Measurements from ENCODE around the gene CXCR6. TPM values are rescaled to one million over a fixed set of nuclear protein-coding genes. Genes with fewer than 3 reads are reported as not detected.

Gene CXCR6
- total and polyA plus RNA-seq, 2 experiments from 2014 or later = 0.10 TPM; not detected in 1

- Histone ChIP-seq H3F3A (replicated peaks; ENCODE audit: low read depth) (no peaks in the 10 kb centered on the region), H3K79me2 (replicated peaks; ENCODE audit: insufficient read depth) (peaks cover 35% of the 10 kb centered on the region), H3K27ac (ENCODE audit: low read depth) (no peak overlapping the region), H3K9me2 (ENCODE audit: insufficient read depth) (no peaks in the 10 kb centered on the region), H4K20me1 (replicated peaks; ENCODE audit: insufficient read depth) (peaks cover 10% of the 10 kb centered on the region), H3K4me3 (no peak overlapping the region), H2AFZ (no peak overlapping the region), H3K27me3 (ENCODE audit: insufficient read depth) (no peaks in the 10 kb centered on the region), H3K36me3 (ENCODE audit: insufficient read depth) (peaks cover 37% of the 10 kb centered on the region), H3K4me2 (no peak overlapping the region), H3K4me1 (ENCODE audit: insufficient read depth) (peaks cover 7% of the 10 kb centered on the region; the same call in 1 of the 2 replicates)
- Mint-ChIP-seq H3K4me3 (no peak overlapping the region), H3K36me3 (ENCODE audit: low read depth) (peaks cover 31% of the 10 kb centered on the region), H3K27me3 (ENCODE audit: insufficient read depth, low read depth, poor library complexity) (peaks cover 6% of the 10 kb centered on the region), H3K9me3 (no peaks in the 10 kb centered on the region; the same call in 2 of the 3 replicates), H3K4me1 (peaks cover 6% of the 10 kb centered on the region), H3K27ac (no peak overlapping the region)
- TF ChIP-seq, protein P1, sequence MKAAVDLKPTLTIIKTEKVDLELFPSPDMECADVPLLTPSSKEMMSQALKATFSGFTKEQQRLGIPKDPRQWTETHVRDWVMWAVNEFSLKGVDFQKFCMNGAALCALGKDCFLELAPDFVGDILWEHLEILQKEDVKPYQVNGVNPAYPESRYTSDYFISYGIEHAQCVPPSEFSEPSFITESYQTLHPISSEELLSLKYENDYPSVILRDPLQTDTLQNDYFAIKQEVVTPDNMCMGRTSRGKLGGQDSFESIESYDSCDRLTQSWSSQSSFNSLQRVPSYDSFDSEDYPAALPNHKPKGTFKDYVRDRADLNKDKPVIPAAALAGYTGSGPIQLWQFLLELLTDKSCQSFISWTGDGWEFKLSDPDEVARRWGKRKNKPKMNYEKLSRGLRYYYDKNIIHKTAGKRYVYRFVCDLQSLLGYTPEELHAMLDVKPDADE (IDR thresholded peaks at IDR 0.05) = no peak
- TF ChIP-seq POLR2AphosphoS5 (IDR thresholded peaks at IDR 0.05; ENCODE audit: low read depth) = no peak
- no peak for TF ChIP-seq NANOG (IDR thresholded peaks at IDR 0.05; ENCODE audit: borderline replicate concordance)
- no peak for TF ChIP-seq ZNF331 (CRISPR knock-in tag; IDR thresholded peaks at IDR 0.05; ENCODE audit: low read depth)
- TF ChIP-seq EZH2phosphoT487 (IDR thresholded peaks at IDR 0.05; ENCODE audit: unreplicated experiment) = no peak
- TF ChIP-seq, protein P2, sequence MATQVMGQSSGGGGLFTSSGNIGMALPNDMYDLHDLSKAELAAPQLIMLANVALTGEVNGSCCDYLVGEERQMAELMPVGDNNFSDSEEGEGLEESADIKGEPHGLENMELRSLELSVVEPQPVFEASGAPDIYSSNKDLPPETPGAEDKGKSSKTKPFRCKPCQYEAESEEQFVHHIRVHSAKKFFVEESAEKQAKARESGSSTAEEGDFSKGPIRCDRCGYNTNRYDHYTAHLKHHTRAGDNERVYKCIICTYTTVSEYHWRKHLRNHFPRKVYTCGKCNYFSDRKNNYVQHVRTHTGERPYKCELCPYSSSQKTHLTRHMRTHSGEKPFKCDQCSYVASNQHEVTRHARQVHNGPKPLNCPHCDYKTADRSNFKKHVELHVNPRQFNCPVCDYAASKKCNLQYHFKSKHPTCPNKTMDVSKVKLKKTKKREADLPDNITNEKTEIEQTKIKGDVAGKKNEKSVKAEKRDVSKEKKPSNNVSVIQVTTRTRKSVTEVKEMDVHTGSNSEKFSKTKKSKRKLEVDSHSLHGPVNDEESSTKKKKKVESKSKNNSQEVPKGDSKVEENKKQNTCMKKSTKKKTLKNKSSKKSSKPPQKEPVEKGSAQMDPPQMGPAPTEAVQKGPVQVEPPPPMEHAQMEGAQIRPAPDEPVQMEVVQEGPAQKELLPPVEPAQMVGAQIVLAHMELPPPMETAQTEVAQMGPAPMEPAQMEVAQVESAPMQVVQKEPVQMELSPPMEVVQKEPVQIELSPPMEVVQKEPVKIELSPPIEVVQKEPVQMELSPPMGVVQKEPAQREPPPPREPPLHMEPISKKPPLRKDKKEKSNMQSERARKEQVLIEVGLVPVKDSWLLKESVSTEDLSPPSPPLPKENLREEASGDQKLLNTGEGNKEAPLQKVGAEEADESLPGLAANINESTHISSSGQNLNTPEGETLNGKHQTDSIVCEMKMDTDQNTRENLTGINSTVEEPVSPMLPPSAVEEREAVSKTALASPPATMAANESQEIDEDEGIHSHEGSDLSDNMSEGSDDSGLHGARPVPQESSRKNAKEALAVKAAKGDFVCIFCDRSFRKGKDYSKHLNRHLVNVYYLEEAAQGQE (IDR thresholded peaks at IDR 0.05; ENCODE audit: unreplicated experiment) = no peak
- TF ChIP-seq CREB1 (CRISPR knock-in tag; IDR thresholded peaks at IDR 0.05; ENCODE audit: low read depth) = no peak
- TF ChIP-seq ZNF114 (CRISPR knock-in tag; IDR thresholded peaks at IDR 0.05) = no peak
- TF ChIP-seq JUNB (IDR thresholded peaks at IDR 0.05; ENCODE audit: unreplicated experiment) = no peak
- no peak for TF ChIP-seq STAT1 (IDR thresholded peaks at IDR 0.05; ENCODE audit: unreplicated experiment)
- TF ChIP-seq, protein P3, sequence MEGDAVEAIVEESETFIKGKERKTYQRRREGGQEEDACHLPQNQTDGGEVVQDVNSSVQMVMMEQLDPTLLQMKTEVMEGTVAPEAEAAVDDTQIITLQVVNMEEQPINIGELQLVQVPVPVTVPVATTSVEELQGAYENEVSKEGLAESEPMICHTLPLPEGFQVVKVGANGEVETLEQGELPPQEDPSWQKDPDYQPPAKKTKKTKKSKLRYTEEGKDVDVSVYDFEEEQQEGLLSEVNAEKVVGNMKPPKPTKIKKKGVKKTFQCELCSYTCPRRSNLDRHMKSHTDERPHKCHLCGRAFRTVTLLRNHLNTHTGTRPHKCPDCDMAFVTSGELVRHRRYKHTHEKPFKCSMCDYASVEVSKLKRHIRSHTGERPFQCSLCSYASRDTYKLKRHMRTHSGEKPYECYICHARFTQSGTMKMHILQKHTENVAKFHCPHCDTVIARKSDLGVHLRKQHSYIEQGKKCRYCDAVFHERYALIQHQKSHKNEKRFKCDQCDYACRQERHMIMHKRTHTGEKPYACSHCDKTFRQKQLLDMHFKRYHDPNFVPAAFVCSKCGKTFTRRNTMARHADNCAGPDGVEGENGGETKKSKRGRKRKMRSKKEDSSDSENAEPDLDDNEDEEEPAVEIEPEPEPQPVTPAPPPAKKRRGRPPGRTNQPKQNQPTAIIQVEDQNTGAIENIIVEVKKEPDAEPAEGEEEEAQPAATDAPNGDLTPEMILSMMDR (conservative IDR thresholded peaks at IDR 0.05; ENCODE audit: low read depth in 2 of 2) = no peak
- TF ChIP-seq, protein P4, sequence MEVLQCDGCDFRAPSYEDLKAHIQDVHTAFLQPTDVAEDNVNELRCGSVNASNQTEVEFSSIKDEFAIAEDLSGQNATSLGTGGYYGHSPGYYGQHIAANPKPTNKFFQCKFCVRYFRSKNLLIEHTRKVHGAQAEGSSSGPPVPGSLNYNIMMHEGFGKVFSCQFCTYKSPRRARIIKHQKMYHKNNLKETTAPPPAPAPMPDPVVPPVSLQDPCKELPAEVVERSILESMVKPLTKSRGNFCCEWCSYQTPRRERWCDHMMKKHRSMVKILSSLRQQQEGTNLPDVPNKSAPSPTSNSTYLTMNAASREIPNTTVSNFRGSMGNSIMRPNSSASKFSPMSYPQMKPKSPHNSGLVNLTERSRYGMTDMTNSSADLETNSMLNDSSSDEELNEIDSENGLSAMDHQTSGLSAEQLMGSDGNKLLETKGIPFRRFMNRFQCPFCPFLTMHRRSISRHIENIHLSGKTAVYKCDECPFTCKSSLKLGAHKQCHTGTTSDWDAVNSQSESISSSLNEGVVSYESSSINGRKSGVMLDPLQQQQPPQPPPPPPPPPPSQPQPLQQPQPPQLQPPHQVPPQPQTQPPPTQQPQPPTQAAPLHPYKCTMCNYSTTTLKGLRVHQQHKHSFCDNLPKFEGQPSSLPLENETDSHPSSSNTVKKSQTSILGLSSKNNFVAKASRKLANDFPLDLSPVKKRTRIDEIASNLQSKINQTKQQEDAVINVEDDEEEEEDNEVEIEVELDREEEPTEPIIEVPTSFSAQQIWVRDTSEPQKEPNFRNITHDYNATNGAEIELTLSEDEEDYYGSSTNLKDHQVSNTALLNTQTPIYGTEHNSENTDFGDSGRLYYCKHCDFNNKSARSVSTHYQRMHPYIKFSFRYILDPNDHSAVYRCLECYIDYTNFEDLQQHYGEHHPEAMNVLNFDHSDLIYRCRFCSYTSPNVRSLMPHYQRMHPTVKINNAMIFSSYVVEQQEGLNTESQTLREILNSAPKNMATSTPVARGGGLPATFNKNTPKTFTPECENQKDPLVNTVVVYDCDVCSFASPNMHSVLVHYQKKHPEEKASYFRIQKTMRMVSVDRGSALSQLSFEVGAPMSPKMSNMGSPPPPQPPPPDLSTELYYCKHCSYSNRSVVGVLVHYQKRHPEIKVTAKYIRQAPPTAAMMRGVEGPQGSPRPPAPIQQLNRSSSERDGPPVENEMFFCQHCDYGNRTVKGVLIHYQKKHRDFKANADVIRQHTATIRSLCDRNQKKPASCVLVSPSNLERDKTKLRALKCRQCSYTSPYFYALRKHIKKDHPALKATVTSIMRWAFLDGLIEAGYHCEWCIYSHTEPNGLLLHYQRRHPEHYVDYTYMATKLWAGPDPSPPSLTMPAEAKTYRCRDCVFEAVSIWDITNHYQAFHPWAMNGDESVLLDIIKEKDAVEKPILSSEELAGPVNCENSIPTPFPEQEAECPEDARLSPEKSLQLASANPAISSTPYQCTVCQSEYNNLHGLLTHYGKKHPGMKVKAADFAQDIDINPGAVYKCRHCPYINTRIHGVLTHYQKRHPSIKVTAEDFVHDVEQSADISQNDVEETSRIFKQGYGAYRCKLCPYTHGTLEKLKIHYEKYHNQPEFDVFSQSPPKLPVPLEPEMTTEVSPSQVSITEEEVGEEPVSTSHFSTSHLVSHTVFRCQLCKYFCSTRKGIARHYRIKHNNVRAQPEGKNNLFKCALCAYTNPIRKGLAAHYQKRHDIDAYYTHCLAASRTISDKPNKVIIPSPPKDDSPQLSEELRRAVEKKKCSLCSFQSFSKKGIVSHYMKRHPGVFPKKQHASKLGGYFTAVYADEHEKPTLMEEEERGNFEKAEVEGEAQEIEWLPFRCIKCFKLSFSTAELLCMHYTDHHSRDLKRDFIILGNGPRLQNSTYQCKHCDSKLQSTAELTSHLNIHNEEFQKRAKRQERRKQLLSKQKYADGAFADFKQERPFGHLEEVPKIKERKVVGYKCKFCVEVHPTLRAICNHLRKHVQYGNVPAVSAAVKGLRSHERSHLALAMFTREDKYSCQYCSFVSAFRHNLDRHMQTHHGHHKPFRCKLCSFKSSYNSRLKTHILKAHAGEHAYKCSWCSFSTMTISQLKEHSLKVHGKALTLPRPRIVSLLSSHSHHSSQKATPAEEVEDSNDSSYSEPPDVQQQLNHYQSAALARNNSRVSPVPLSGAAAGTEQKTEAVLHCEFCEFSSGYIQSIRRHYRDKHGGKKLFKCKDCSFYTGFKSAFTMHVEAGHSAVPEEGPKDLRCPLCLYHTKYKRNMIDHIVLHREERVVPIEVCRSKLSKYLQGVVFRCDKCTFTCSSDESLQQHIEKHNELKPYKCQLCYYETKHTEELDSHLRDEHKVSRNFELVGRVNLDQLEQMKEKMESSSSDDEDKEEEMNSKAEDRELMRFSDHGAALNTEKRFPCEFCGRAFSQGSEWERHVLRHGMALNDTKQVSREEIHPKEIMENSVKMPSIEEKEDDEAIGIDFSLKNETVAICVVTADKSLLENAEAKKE (CRISPR knock-in tag; IDR thresholded peaks at IDR 0.05) = no peak
- no peak for ATAC-seq
- DNase-seq (ENCODE audit: low spot score) = no peak
Measured at GRCh38 chr3:45984331-45985312, 41.4 kb downstream of the CXCR6 start.

Data from GM23338 (cell line).